Endometrium (tissue), 2 donors: ENCODE data around the gene PARVA.
A peak's percentile ranks its signal among the peaks of the same experiment; 100 is the strongest.

Experiments used
- FAIRE-seq: peaks from 2 replicates; lab custom pipeline; 2012; peaks lifted over from hg19 to GRCh38; lab: Jason Lieb, UNC
- donor health status: control.
- donor health status: control.

Gene PARVA

GRCh38 chr11:12556788-12557384 is 179.5 kb downstream of the PARVA start:
- peak; percentile 94 for FAIRE-seq

- no peak for FAIRE-seq
These were observed 181.6 kb downstream of the PARVA start for GRCh38 chr11:12559011-12559410.

GRCh38 chr11:12560362-12560761 is 183.0 kb downstream of the PARVA start:
- FAIRE-seq = no peak

- no peak for FAIRE-seq
These were observed 183.5 kb downstream of the PARVA start for GRCh38 chr11:12560861-12561260.

- FAIRE-seq = peak; percentile 96
These were observed 186.6 kb downstream of the PARVA start for GRCh38 chr11:12564012-12564411.

GRCh38 chr11:12565406-12565805 is 188.0 kb downstream of the PARVA start:
- FAIRE-seq = no peak

GRCh38 chr11:12567746-12568460 is 190.5 kb downstream of the PARVA start:
- peak; percentile 92 for FAIRE-seq

GRCh38 chr11:12569499-12570425 is 192.4 kb downstream of the PARVA start:
- peak; percentile 77 for FAIRE-seq

GRCh38 chr11:12573707-12574485 is 196.5 kb downstream of the PARVA start:
- no peak for FAIRE-seq

GRCh38 chr11:12577725-12578644 is 200.6 kb downstream of the PARVA start:
- no peak for FAIRE-seq

GRCh38 chr11:12581416-12581815 is 204.0 kb downstream of the PARVA start:
- no peak for FAIRE-seq

GRCh38 chr11:12581923-12582322 is 204.6 kb downstream of the PARVA start:
- no peak for FAIRE-seq
